K562 (cell line): ENCODE results near the gene TMEM273. TPM values are rescaled to one million over a fixed set of nuclear protein-coding genes. Genes with fewer than 3 reads are reported as not detected.

Experiments used
- CEBPG ChIP-seq, 3 experiments: fragments of 200-800 bp in 1 of 3; sonication (Bioruptor generic) in 1 of 3; sonication (generic) in 1 of 3; formaldehyde crosslinking in 1 of 3; IDR thresholded peaks in 2 of 3; conservative IDR thresholded peaks in 1 of 3; 2 replicates each; pipeline versions ENCODE4 v1.6.1 to v1.8.0; 2016 to 2022; ENCODE audit warnings: missing compliant biosample characterization in 2 of 3, missing genetic modification characterization in 2 of 3, mild to moderate bottlenecking in 1 of 3, missing genetic modification reagents in 1 of 3
- CXXC5 ChIP-seq: fragments of 250-450 bp; sonication (Bioruptor Pico); IDR thresholded peaks from 2 replicates; pipeline ENCODE4 v1.8.0; 2022; ENCODE audit warnings: inconsistent platforms, mild to moderate bottlenecking, moderate library complexity
- EGR1 ChIP-seq: fragments of 450-650 bp; conservative IDR thresholded peaks from 2 replicates; pipeline ENCODE4 v1.6.1; 2017; ENCODE audit warnings: mild to moderate bottlenecking
- EP400 ChIP-seq: fragments of 450-650 bp; IDR thresholded peaks from 2 replicates; pipeline ENCODE4 v1.6.1; 2017; ENCODE audit warnings: antibody characterized with exemption, mild to moderate bottlenecking, moderate library complexity
- FOXJ3 ChIP-seq: sonication (generic); formaldehyde crosslinking; IDR thresholded peaks from 2 replicates; pipeline ENCODE4 v1.4.0; 2020; ENCODE audit warnings: mild to moderate bottlenecking, missing genetic modification reagents
- GTF2A2 ChIP-seq: IDR thresholded peaks from 2 replicates; pipeline ENCODE4 v1.6.1; 2016; ENCODE audit warnings: mild to moderate bottlenecking, missing genetic modification characterization, missing compliant biosample characterization
- KDM5B ChIP-seq: fragments of 200-600 bp; sonication (generic); IDR thresholded peaks from 2 replicates; pipeline ENCODE4 v1.6.1; 2012; ENCODE audit warnings: low read depth, mild to moderate bottlenecking, moderate library complexity, low read length, control low read depth, inconsistent platforms; ENCODE audit not compliant: insufficient replicate concordance
- NCOA2 ChIP-seq, 2 experiments: fragments of 450-650 bp; IDR thresholded peaks; 2 replicates each; pipeline ENCODE4 v1.6.1; 2018; ENCODE audit warnings: mild to moderate bottlenecking in 2 of 2, moderate library complexity in 1 of 2; ENCODE audit not compliant: partially characterized antibody in 2 of 2
- NR2C1 ChIP-seq, 2 experiments: fragments of 450-650 bp; IDR thresholded peaks; 2 replicates each; pipeline ENCODE4 v1.6.1; 2017; ENCODE audit warnings: mild to moderate bottlenecking in 2 of 2, antibody characterized with exemption in 1 of 2, inconsistent platforms in 1 of 2, missing compliant biosample characterization in 1 of 2, missing genetic modification characterization in 1 of 2
- NUFIP1 ChIP-seq: fragments of 450-650 bp; IDR thresholded peaks from 2 replicates; pipeline ENCODE4 v1.6.1; 2018; ENCODE audit not compliant: partially characterized antibody
- POLR2B ChIP-seq: fragments of 450-650 bp; IDR thresholded peaks from 2 replicates; pipeline ENCODE4 v1.6.1; 2018; ENCODE audit warnings: low read depth; ENCODE audit not compliant: partially characterized antibody
- POLR3G ChIP-seq: IDR thresholded peaks from 2 replicates; pipeline ENCODE4 v1.6.1; 2011; ENCODE audit not compliant: insufficient read length, insufficient replicate concordance; ENCODE audit errors: extremely low read depth
- PTRF ChIP-seq: fragments of 450-650 bp; IDR thresholded peaks from 2 replicates; pipeline ENCODE4 v1.6.1; 2016; ENCODE audit warnings: mild to moderate bottlenecking, missing genetic modification characterization, missing compliant biosample characterization
- RAD51 ChIP-seq: fragments of 450-650 bp; IDR thresholded peaks from 2 replicates; pipeline ENCODE4 v1.7.1; 2016; ENCODE audit warnings: low read depth, mild to moderate bottlenecking, borderline replicate concordance
- SP1 ChIP-seq: sonication (generic); formaldehyde crosslinking; IDR thresholded peaks from 2 replicates; pipeline ENCODE4 v1.8.1; 2022; ENCODE audit warnings: mild to moderate bottlenecking, missing genetic modification reagents
- SRSF9 ChIP-seq: fragments of 200-400 bp; formaldehyde crosslinking; IDR thresholded peaks from 2 replicates; pipeline ENCODE4 v1.6.1; 2017; ENCODE audit warnings: low read depth, low read length, borderline replicate concordance
- XRCC5 ChIP-seq: fragments of 200-400 bp; formaldehyde crosslinking; IDR thresholded peaks from 2 replicates; pipeline ENCODE4 v1.6.1; 2017; ENCODE audit warnings: low read depth, mild to moderate bottlenecking, low read length
- ZKSCAN8 ChIP-seq: fragments of 200-800 bp; sonication (Bioruptor generic); IDR thresholded peaks from 2 replicates; pipeline ENCODE4 v1.6.1; 2016; ENCODE audit warnings: missing genetic modification characterization, missing compliant biosample characterization
- ZNF174 ChIP-seq: fragments of 250-450 bp; sonication (Bioruptor Pico); IDR thresholded peaks from 2 replicates; pipeline ENCODE4 v1.4.0; 2020; ENCODE audit warnings: mild to moderate bottlenecking
- ZNF175 ChIP-seq: fragments of 200-800 bp; sonication (Bioruptor generic); IDR thresholded peaks from 2 replicates; pipeline ENCODE4 v1.6.1; 2016; ENCODE audit warnings: low read depth, mild to moderate bottlenecking, missing genetic modification characterization, missing compliant biosample characterization
- ZNF184 ChIP-seq: sonication (generic); formaldehyde crosslinking; IDR thresholded peaks from 2 replicates; pipeline ENCODE4 v1.5.0; 2020; ENCODE audit warnings: missing genetic modification reagents
- ZNF197 ChIP-seq: fragments of 200-800 bp; sonication (Bioruptor generic); IDR thresholded peaks from 2 replicates; pipeline ENCODE4 v1.6.1; 2016; ENCODE audit warnings: low read depth, missing genetic modification characterization, missing compliant biosample characterization
- ZNF699 ChIP-seq: fragments of 250-450 bp; sonication (Bioruptor Pico); IDR thresholded peaks from 2 replicates; pipeline ENCODE4 v1.8.0; 2021; ENCODE audit warnings: mild to moderate bottlenecking, moderate library complexity; ENCODE audit not compliant: insufficient replicate concordance
- polyA plus RNA-seq, 8 experiments: library from polyadenylated mRNA; depleted of rRNA in 4 of 8; stranded (reverse) in 5 of 8; unstranded in 3 of 8; fragments of >200 nt; fragmentation: Nextera tagmentation in 2 of 8; fragmentation: Illumina TruSeq in 1 of 8; extraction: Ambion mirVana in 2 of 8; extraction: Trizol in 1 of 8; gene quantifications; 2 replicates each; pipeline versions ENCODE4 v1.2.1 to v1.2.3, GENCODE V29; 2011 to 2014; ENCODE audit warnings: inconsistent platforms in 1 of 8, missing spikeins in 1 of 8
- total RNA-seq, 7 experiments: library from RNA; depleted of rRNA in 6 of 7; stranded (reverse); fragments of >200 nt in 6 of 7; fragmentation: Illumina TruSeq in 2 of 7; extraction: Trizol in 2 of 7; gene quantifications; 2 replicates each; pipeline versions ENCODE4 v1.2.1 to v1.2.3, GENCODE V29; 2011 to 2021; ENCODE audit warnings: low replicate concordance in 1 of 7
- TF ChIP-seq, protein P1 (sequence below): fragments of 450-650 bp; IDR thresholded peaks from 2 replicates; pipeline ENCODE4 v1.7.0; 2016; ENCODE audit warnings: borderline replicate concordance
- TF ChIP-seq, protein P2 (sequence below): sonication (generic); formaldehyde crosslinking; IDR thresholded peaks from 2 replicates; pipeline ENCODE4 v1.8.0; 2022; ENCODE audit warnings: missing genetic modification reagents, mild to moderate bottlenecking, moderate library complexity, borderline replicate concordance

The TMEM273 gene
- total and polyA plus RNA-seq, 9 of the 15 experiments (the other 6 are each of a cell fraction or from before 2014, with no cell fraction given): 39.2 to 131 (median 95.6) TPM

DNA sequence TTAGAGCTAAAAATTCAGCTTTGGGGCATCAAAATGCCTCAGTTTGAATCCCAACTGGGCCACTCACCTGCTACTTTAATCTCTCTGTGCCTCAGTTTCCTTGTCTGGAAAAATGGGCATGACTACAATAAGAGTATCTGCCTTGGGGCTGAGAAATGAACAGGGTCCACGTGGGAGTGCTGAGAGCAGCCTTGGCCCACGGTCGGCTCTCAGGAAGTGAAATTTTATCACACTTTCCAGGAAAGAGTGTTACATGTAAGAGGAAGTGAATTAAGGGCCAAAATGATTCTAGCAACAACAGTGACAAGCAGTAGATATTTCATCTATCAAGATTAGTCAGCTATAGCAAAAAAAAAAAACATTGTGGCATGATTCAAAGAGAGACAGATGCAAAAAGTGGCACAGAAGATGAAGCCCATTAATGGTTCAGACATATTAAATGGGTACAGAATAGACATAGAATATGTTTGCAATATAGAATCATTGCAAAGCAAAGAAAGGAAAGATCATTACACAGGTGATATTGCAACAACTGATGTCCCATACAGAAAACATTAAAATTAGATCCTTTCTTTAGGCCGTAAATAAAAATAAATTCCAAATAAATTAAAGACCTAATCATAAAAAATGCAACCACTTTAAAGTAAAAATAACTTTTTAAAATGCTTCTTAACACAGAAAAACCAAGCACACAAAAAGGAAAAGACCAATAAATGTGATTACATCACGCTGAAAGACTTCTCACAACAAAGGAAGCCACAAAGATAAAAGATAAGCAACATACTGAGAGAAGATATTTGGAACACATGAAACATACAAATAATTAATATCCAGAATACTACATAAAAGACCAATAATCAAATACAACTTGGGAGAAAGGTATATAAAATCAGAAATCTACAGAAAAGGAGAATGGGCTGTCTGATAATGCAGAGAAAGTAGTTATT, 4.3 kb downstream of the TMEM273 start (continued):
- TF ChIP-seq, protein P1, sequence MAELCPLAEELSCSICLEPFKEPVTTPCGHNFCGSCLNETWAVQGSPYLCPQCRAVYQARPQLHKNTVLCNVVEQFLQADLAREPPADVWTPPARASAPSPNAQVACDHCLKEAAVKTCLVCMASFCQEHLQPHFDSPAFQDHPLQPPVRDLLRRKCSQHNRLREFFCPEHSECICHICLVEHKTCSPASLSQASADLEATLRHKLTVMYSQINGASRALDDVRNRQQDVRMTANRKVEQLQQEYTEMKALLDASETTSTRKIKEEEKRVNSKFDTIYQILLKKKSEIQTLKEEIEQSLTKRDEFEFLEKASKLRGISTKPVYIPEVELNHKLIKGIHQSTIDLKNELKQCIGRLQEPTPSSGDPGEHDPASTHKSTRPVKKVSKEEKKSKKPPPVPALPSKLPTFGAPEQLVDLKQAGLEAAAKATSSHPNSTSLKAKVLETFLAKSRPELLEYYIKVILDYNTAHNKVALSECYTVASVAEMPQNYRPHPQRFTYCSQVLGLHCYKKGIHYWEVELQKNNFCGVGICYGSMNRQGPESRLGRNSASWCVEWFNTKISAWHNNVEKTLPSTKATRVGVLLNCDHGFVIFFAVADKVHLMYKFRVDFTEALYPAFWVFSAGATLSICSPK: no peak
- TF ChIP-seq ZNF184 (CRISPR knock-in tag): no peak
- peak; percentile 95 for TF ChIP-seq ZNF175 (CRISPR knock-in tag)
- TF ChIP-seq EP400: peak; percentile 87
- TF ChIP-seq ZKSCAN8 (CRISPR knock-in tag): 0 out of 2 replicates have a peak, but pooled peaks have one; percentile 24
- no peak for TF ChIP-seq SP1 (CRISPR knock-in tag)
- no peak for TF ChIP-seq SRSF9
- peak; percentile 68 for TF ChIP-seq NUFIP1
- no peak; the same call in 1 of the 2 replicates for TF ChIP-seq ZNF197 (CRISPR knock-in tag)
- TF ChIP-seq RAD51: peak; percentile 60; the same call in 1 of the 2 replicates
- peak; percentile 47; the same call in 1 of the 2 replicates for TF ChIP-seq PTRF (tag)
- TF ChIP-seq FOXJ3 (CRISPR knock-in tag): no peak
- TF ChIP-seq, protein P2, sequence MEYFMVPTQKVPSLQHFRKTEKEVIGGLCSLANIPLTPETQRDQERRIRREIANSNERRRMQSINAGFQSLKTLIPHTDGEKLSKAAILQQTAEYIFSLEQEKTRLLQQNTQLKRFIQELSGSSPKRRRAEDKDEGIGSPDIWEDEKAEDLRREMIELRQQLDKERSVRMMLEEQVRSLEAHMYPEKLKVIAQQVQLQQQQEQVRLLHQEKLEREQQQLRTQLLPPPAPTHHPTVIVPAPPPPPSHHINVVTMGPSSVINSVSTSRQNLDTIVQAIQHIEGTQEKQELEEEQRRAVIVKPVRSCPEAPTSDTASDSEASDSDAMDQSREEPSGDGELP: no peak
- no peak for TF ChIP-seq NR2C1 (IDR thresholded peaks at IDR 0.05)
- TF ChIP-seq NR2C1 (tag; IDR thresholded peaks at IDR 0.05): 0 out of 2 replicates have a peak, but pooled peaks have one; percentile 38
- no peak for TF ChIP-seq POLR3G
- TF ChIP-seq ZNF174 (CRISPR knock-in tag): no peak
- no peak for TF ChIP-seq CEBPG (CRISPR knock-in tag; IDR thresholded peaks at IDR 0.05)
- peak in 1 of 2 experiments; percentile 86; a peak in 2 of 4 replicates for TF ChIP-seq CEBPG (tag; conservative IDR thresholded peaks at IDR 0.05 in 1 of 2, IDR thresholded peaks at IDR 0.05 in 1 of 2)
- no peak for TF ChIP-seq GTF2A2 (tag)
- peak; percentile 82 for TF ChIP-seq EGR1
- TF ChIP-seq POLR2B: no peak
- TF ChIP-seq XRCC5: peak; percentile 51; the same call in 1 of the 2 replicates
- TF ChIP-seq NCOA2 (IDR thresholded peaks at IDR 0.05; ENCODE audit: partially characterized antibody in 2 of 2): peak in 1 of 2 experiments; percentile 69
- TF ChIP-seq KDM5B: peak; percentile 43
- TF ChIP-seq ZNF699: no peak
- TF ChIP-seq CXXC5 (CRISPR knock-in tag): peak; percentile 66
